D721Med (cell line): ENCODE results near the gene PLXNA4.

ENCODE experiments used
- DNase-seq: peaks from one replicate; pipeline ENCODE4 v3.0.0; 2011; ENCODE audit warnings: low spot score; ENCODE audit not compliant: insufficient read length
- FAIRE-seq: peaks from 2 replicates; lab custom pipeline; 2011; peaks lifted over from hg19 to GRCh38; lab: Jason Lieb, UNC
- CTCF ChIP-seq: IDR thresholded peaks from 2 replicates; pipeline ENCODE4 v1.5.1; 2012; ENCODE audit warnings: mild to moderate bottlenecking, control low read depth; ENCODE audit not compliant: insufficient read depth; ENCODE audit errors: missing control alignments

PLXNA4 gene

DNA sequence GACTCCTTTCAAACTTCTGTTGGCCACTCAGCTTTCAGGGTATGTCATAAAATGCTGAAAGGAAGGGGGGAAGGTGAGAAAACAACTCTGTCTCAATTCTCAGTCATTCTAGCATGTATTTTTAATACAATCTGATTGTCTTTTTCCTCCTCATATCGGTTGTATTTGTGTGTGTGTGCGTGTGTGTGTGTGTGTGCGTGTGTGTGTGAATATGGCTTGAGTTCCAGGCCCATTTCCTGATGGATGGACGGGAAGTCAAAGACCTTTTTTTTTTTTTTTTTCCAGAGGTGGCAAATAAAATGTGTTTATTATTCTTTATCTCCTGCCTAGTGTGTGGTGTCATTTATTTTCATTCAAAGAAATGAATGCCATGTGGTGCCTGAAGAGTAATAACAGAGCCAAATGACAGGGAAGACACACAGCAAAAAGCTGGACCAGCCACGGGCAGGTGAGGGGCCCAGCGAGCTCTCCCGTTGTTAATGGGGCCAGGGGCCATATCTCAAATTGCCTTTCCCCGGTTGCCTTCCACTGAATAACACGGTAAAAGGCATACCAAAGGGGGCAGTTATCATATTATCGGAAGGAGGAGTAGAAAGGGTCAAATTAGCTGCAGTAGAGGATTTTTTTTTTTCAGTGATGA lies 3.1 kb upstream of the PLXNA4 start:
- no peak for FAIRE-seq
- TF ChIP-seq CTCF, result no peak
- no peak for DNase-seq

DNA sequence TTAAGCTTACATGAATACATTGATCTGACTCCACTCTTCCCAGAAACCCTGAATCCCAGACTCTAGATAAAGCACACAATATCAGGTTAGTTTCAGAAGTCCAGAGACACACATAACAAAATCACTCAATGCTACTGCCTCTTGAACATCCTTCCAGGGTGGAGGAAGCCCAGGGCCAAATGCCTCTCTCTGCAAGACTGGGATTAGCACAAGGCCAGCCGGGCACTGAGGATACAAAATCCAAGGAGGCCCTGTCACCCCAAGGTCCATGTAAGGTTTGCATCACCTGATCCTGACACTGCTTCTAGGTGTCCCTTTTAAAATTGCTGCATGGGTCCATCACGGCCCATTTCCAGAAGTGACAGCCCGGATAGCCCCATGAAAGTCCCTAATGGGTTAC lies 2.6 kb upstream of the PLXNA4 start:
- no peak for TF ChIP-seq CTCF
- FAIRE-seq (no peak), DNase-seq (no peak)

GRCh38 chr7:132578050-132578370 lies 1.7 kb upstream of the PLXNA4 start:
- DNase-seq, result no peak
- FAIRE-seq, result no peak
- no peak for TF ChIP-seq CTCF

GRCh38 chr7:132577206-132578049 lies 1.2 kb upstream of the PLXNA4 start:
- FAIRE-seq, result no peak
- peak; percentile 51 for DNase-seq
- peak; percentile 15 for TF ChIP-seq CTCF

- no peak for FAIRE-seq
- no peak for DNase-seq
- TF ChIP-seq CTCF, result no peak
These were observed 433 bp upstream of the PLXNA4 start for GRCh38 chr7:132576721-132577085.

- TF ChIP-seq CTCF, result peak; percentile 47
- FAIRE-seq (no peak), DNase-seq (peak; percentile 56)
These were observed 770 bp downstream of the PLXNA4 start for GRCh38 chr7:132575419-132575981.

DNA sequence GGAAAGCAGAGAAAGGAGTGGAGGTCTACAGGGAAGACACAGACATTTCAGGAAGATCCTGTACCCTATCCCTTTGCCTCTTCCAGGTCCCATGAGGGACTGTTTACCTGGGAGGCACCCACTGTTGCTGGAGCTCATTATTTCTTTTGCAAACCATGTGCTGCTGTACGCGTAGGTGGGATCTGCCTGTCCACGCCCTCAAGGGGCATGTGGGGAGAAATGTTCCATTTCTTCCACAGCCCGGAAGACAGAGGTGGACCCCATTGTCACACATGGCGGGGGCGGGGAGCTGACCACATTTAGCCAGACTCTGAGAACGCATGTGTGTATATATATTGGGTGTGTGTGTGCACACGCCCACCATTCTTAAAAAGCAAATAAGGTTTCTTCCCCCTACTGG lies 2.0 kb downstream of the PLXNA4 start:
- no peak for DNase-seq
- no peak for TF ChIP-seq CTCF
- no peak for FAIRE-seq
